Measurements from ENCODE around the gene ARHGAP29. TPM values are rescaled to one million over a fixed set of nuclear protein-coding genes. Genes with fewer than 3 reads are reported as not detected.
A peak's percentile ranks its signal among the peaks of the same experiment; 100 is the strongest.

Gene ARHGAP29
- total RNA-seq, 1 experiment from 2014 or later = 161 TPM

- 0 out of 2 replicates have a peak, but pooled peaks cover 6% of the 10 kb centered on the region for H3K79me2 ChIP-seq (ENCODE audit: low read length)
- intact Hi-C loops (cut with micrococcal nuclease) = loop anchor here (2.0 kb wide), 1 partner anchor 29 kb away; no protein-coding TSS in a partner anchor
- no peaks in the 10 kb centered on the region for H4K20me1 ChIP-seq (ENCODE audit: low read length)
- peak; percentile 47 for DNase-seq
- peak overlapping the region; percentile 52 for H3K4me2 ChIP-seq (ENCODE audit: low read length)
- no peaks in the 10 kb centered on the region for H3K9me2 ChIP-seq (replicated peaks; ENCODE audit: low read length)
- peak overlapping the region; percentile 94 for H3K27ac ChIP-seq (ENCODE audit: low read length)
- no TSS peak for BruUV-seq (replicated peaks)
- H3F3A ChIP-seq (ENCODE audit: low read length, unreplicated experiment) = peaks cover 6% of the 10 kb centered on the region
- H3K4me3 ChIP-seq (ENCODE audit: low read length) = no peak overlapping the region
- H3K4me1 ChIP-seq (ENCODE audit: insufficient read depth, low read length) = peaks cover 48% of the 10 kb centered on the region
- peak overlapping the region; percentile 66 for H3K9ac ChIP-seq (ENCODE audit: low read length)
- no peaks in the 10 kb centered on the region; the same call in 1 of the 2 replicates for H3K36me3 ChIP-seq (ENCODE audit: low read depth, low read length)
- no peak for TF ChIP-seq EZH2 (IDR thresholded peaks at IDR 0.05; ENCODE audit: low read length, unreplicated experiment)
- no peak for TF ChIP-seq CTCF (conservative IDR thresholded peaks at IDR 0.05; ENCODE audit: low read depth, low read length)
- TF ChIP-seq EZH2phosphoT487 (IDR thresholded peaks at IDR 0.05; ENCODE audit: borderline replicate concordance, low read length) = no peak
- H2AFZ ChIP-seq (ENCODE audit: low read length) = 0 out of 2 replicates have a peak overlapping the region, but pooled peaks have one; percentile 3
- ChIA-PET CTCF (no interaction called here), POLR2A (ENCODE audit: unreplicated experiment) (interaction anchor here (0.6 to 1.2 kb wide), 4 partner anchors 25 to 37 kb away, joined by 3 to 9 read pairs (median 3); no protein-coding TSS in a partner anchor)
- ATAC-seq = no peak; the same call in 1 of the 2 replicates
- no peaks in the 10 kb centered on the region for H3K9me3 ChIP-seq (ENCODE audit: low read length)
- no peaks in the 10 kb centered on the region for H3K27me3 ChIP-seq (ENCODE audit: low read length)
Observed at GRCh38 chr1:94271373-94271772, 34.0 kb upstream of the ARHGAP29 start.

- no TSS peak for BruUV-seq (replicated peaks)
Observed at GRCh38 chr1:94270801-94271203, 33.4 kb upstream of the ARHGAP29 start.

GRCh38 chr1:94269921-94270320 is 32.5 kb upstream of the ARHGAP29 start:
- Histone ChIP-seq H3K27ac (ENCODE audit: low read length) (peak overlapping the region; percentile 94), H3K9ac (ENCODE audit: low read length) (peak overlapping the region; percentile 43), H3K4me3 (ENCODE audit: low read length) (no peak overlapping the region), H3K79me2 (ENCODE audit: low read length) (0 out of 2 replicates have a peak, but pooled peaks cover 6% of the 10 kb centered on the region), H3K36me3 (ENCODE audit: low read depth, low read length) (no peaks in the 10 kb centered on the region; the same call in 1 of the 2 replicates), H2AFZ (ENCODE audit: low read length) (no peak overlapping the region), H3K4me2 (ENCODE audit: low read length) (peak overlapping the region; percentile 52), H3K4me1 (ENCODE audit: insufficient read depth, low read length) (peaks cover 62% of the 10 kb centered on the region), H4K20me1 (ENCODE audit: low read length) (no peaks in the 10 kb centered on the region), H3F3A (ENCODE audit: low read length, unreplicated experiment) (peaks cover 6% of the 10 kb centered on the region), H3K9me3 (ENCODE audit: low read length) (no peaks in the 10 kb centered on the region), H3K9me2 (replicated peaks; ENCODE audit: low read length) (no peaks in the 10 kb centered on the region), H3K27me3 (ENCODE audit: low read length) (no peaks in the 10 kb centered on the region)
- no TSS peak for BruUV-seq (replicated peaks)
- CTCF ChIA-PET = no interaction called here
- TF ChIP-seq EZH2phosphoT487 (IDR thresholded peaks at IDR 0.05; ENCODE audit: borderline replicate concordance, low read length) = no peak
- no peak for TF ChIP-seq EZH2 (IDR thresholded peaks at IDR 0.05; ENCODE audit: low read length, unreplicated experiment)
- no peak for TF ChIP-seq CTCF (conservative IDR thresholded peaks at IDR 0.05; ENCODE audit: low read depth, low read length)
- DNase-seq (no peak), ATAC-seq (no peak)
- POLR2A ChIA-PET (ENCODE audit: unreplicated experiment) = no interaction called here
- intact Hi-C loops (cut with micrococcal nuclease) = loop anchor here (2.0 kb wide), 1 partner anchor 31 kb away; no protein-coding TSS in a partner anchor

More at GRCh38 chr1:94270801-94271203, 33.4 kb upstream of the ARHGAP29 start:
- Histone ChIP-seq H3K36me3 (ENCODE audit: low read depth, low read length) (no peaks in the 10 kb centered on the region; the same call in 1 of the 2 replicates), H3F3A (ENCODE audit: low read length, unreplicated experiment) (peaks cover 6% of the 10 kb centered on the region), H2AFZ (ENCODE audit: low read length) (0 out of 2 replicates have a peak overlapping the region, but pooled peaks have one; percentile 3), H3K79me2 (ENCODE audit: low read length) (0 out of 2 replicates have a peak, but pooled peaks cover 6% of the 10 kb centered on the region), H3K9me2 (replicated peaks; ENCODE audit: low read length) (no peaks in the 10 kb centered on the region), H3K4me2 (ENCODE audit: low read length) (peak overlapping the region; percentile 52), H3K27ac (ENCODE audit: low read length) (peak overlapping the region; percentile 94), H3K27me3 (ENCODE audit: low read length) (no peaks in the 10 kb centered on the region), H4K20me1 (ENCODE audit: low read length) (no peaks in the 10 kb centered on the region), H3K4me1 (ENCODE audit: insufficient read depth, low read length) (peaks cover 53% of the 10 kb centered on the region), H3K4me3 (ENCODE audit: low read length) (no peak overlapping the region), H3K9me3 (ENCODE audit: low read length) (no peaks in the 10 kb centered on the region), H3K9ac (ENCODE audit: low read length) (peak overlapping the region; percentile 66)
- no peak for TF ChIP-seq EZH2 (IDR thresholded peaks at IDR 0.05; ENCODE audit: low read length, unreplicated experiment)
- ChIA-PET POLR2A (ENCODE audit: unreplicated experiment) (interaction anchor here (0.6 to 1.2 kb wide), 7 partner anchors 12 to 36 kb away, joined by 3 to 11 read pairs (median 3); partner anchors contain the start of gene ARHGAP29), CTCF (no interaction called here)
- intact Hi-C loops (cut with micrococcal nuclease) = loop anchor here (2.0 kb wide), 1 partner anchor 30 kb away; no protein-coding TSS in a partner anchor
- ATAC-seq (peak; percentile 70), DNase-seq (peak; percentile 96)
